ENCODE data around the gene ERMARD.
A peak's percentile ranks its signal among the peaks of the same experiment; 100 is the strongest.

The ERMARD gene

GRCh38 chr6:169800668-169801395 is 49.4 kb downstream of the ERMARD start:
- H3K27me3 ChIP-seq (ENCODE audit: control insufficient read depth in 2 of 2, insufficient read depth in 2 of 2, low read length in 2 of 2) = peaks cover 0 to 2% of the 10 kb centered on the region in 2 donors
- peak overlapping the region in 1 of 2 donors; percentile 15 for H3K9ac ChIP-seq (ENCODE audit: low read depth in 1 of 2, low read length in 2 of 2)

DNA sequence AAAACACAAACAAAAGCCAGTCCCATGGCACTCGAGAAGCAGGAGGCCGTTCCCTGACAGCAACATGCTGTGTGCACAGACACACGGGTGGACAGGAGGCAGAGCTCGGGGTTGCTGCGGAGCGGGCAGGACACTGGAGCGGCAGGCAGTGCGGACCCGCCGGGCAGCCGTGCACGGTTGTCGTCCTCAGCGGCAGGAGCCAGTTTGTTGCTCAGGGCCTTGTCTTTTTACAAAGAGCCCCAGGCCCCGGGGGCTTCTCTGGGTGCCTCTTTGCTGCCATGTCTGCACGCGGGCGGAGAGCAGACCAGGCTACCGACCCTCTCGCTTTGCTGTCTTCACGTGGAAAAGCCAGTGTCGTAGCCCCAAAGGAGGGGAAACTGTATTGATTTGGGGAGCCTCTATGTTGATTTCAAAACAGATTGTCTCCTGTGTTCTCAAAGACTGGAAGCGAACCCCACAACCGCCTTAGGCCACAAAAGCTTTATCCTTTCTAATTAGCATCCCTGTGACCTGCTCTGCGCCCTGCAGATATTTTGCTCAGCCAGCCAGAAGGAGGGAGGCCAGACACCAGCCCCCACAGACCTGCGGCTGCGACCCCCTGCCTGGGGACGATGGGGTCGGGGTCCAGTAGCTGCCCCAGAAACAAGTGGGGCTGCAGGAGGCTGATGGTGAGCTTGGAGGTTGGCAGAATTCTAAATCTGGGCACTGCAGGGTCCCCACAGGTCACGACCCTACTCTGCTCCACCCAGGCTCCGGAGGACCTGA is 50.2 kb downstream of the ERMARD start:
- peaks cover 0 to 2% of the 10 kb centered on the region in 2 donors for H3K27me3 ChIP-seq (ENCODE audit: control insufficient read depth in 2 of 2, insufficient read depth in 2 of 2, low read length in 2 of 2)
- no peak overlapping the region for H3K27ac ChIP-seq (ENCODE audit: low read depth in 2 of 2, low read length in 2 of 2)
- no peaks in the 10 kb centered on the region for H3K9me3 ChIP-seq (ENCODE audit: control insufficient read depth in 2 of 2, low read length in 2 of 2)
- peak overlapping the region in 1 of 2 donors; percentile 17 for H3K4me3 ChIP-seq (ENCODE audit: low read length in 2 of 2)
- H3K36me3 ChIP-seq (ENCODE audit: control insufficient read depth in 2 of 2, insufficient read depth in 2 of 2, low read length in 2 of 2) = no peaks in the 10 kb centered on the region
- H3K9ac ChIP-seq (ENCODE audit: low read depth in 1 of 2, low read length in 2 of 2) = no peak overlapping the region
- peaks cover 15 to 16% of the 10 kb centered on the region in 2 donors for H3K4me1 ChIP-seq (ENCODE audit: control insufficient read depth in 2 of 2, insufficient read depth in 2 of 2, low read length in 2 of 2)

More at GRCh38 chr6:169800668-169801395, 49.4 kb downstream of the ERMARD start:
- no peaks in the 10 kb centered on the region for H3K36me3 ChIP-seq (ENCODE audit: control insufficient read depth in 2 of 2, insufficient read depth in 2 of 2, low read length in 2 of 2)
- H3K27ac ChIP-seq (ENCODE audit: low read depth in 2 of 2, low read length in 2 of 2) = no peak overlapping the region
- peaks cover 15 to 16% of the 10 kb centered on the region in 2 donors for H3K4me1 ChIP-seq (ENCODE audit: control insufficient read depth in 2 of 2, insufficient read depth in 2 of 2, low read length in 2 of 2)
- H3K9me3 ChIP-seq (ENCODE audit: control insufficient read depth in 2 of 2, low read length in 2 of 2) = no peaks in the 10 kb centered on the region
- H3K4me3 ChIP-seq (ENCODE audit: low read length in 2 of 2) = peak overlapping the region in 1 of 2 donors; percentile 17

DNA sequence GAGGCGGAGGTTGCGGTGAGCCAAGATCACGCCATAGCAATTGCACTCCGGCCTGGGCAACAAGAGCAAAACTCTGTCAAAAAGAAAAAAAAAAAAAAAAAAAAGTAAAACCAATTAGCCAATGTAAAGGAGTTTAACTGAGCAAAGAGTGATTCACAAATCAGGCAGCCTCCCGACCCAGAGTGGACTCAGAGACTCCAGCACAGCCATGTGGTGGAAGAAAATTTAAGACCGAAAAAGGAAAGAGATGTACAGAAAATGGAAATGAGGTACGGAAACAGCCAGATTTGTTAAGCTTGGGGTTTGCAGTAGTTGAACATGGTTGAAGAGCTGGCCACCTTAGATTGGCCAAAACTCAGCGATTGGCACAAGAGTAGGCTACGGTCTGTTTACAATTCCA is 51.4 kb downstream of the ERMARD start:
- Histone ChIP-seq H3K9me3 (ENCODE audit: control insufficient read depth in 2 of 2, low read length in 2 of 2) (no peaks in the 10 kb centered on the region), H3K36me3 (ENCODE audit: control insufficient read depth in 2 of 2, insufficient read depth in 2 of 2, low read length in 2 of 2) (no peaks in the 10 kb centered on the region), H3K9ac (ENCODE audit: low read depth in 1 of 2, low read length in 2 of 2) (no peak overlapping the region), H3K4me1 (ENCODE audit: control insufficient read depth in 2 of 2, insufficient read depth in 2 of 2, low read length in 2 of 2) (peaks cover 15 to 16% of the 10 kb centered on the region in 2 donors), H3K4me3 (ENCODE audit: low read length in 2 of 2) (no peak overlapping the region), H3K27me3 (ENCODE audit: control insufficient read depth in 2 of 2, insufficient read depth in 2 of 2, low read length in 2 of 2) (peaks cover 0 to 2% of the 10 kb centered on the region in 2 donors), H3K27ac (ENCODE audit: low read depth in 2 of 2, low read length in 2 of 2) (no peak overlapping the region)

DNA sequence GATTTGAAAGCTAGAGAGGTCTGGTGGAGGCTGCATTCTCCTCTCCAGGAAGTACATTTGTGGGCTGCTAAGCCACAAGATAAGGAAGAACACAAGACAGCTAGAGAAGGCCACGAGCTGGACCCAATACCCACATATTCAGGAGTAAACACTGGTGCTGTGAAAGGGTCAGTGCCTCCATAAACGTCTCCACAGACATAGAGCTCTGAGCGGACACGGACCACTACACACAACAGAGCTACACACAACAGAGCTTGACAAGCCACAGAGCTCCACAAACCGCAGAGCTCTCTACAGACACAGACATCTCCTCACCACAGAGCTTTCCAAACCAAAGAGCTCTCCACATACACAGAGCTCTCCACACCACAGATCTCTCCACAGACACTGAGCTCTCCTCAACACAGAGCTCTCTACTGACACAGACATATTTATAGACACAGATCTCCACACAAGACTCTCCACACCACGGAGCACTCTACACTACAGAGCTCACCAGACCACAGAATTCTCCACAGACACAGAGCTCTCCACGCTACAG is 51.9 kb downstream of the ERMARD start:
- Histone ChIP-seq H3K27me3 (ENCODE audit: control insufficient read depth in 2 of 2, insufficient read depth in 2 of 2, low read length in 2 of 2) (peaks cover 0 to 2% of the 10 kb centered on the region in 2 donors), H3K9me3 (ENCODE audit: control insufficient read depth in 2 of 2, low read length in 2 of 2) (no peaks in the 10 kb centered on the region), H3K36me3 (ENCODE audit: control insufficient read depth in 2 of 2, insufficient read depth in 2 of 2, low read length in 2 of 2) (no peaks in the 10 kb centered on the region), H3K4me3 (ENCODE audit: low read length in 2 of 2) (no peak overlapping the region), H3K9ac (ENCODE audit: low read depth in 1 of 2, low read length in 2 of 2) (no peak overlapping the region), H3K4me1 (ENCODE audit: control insufficient read depth in 2 of 2, insufficient read depth in 2 of 2, low read length in 2 of 2) (peaks cover 15 to 16% of the 10 kb centered on the region in 2 donors), H3K27ac (ENCODE audit: low read depth in 2 of 2, low read length in 2 of 2) (no peak overlapping the region)

DNA sequence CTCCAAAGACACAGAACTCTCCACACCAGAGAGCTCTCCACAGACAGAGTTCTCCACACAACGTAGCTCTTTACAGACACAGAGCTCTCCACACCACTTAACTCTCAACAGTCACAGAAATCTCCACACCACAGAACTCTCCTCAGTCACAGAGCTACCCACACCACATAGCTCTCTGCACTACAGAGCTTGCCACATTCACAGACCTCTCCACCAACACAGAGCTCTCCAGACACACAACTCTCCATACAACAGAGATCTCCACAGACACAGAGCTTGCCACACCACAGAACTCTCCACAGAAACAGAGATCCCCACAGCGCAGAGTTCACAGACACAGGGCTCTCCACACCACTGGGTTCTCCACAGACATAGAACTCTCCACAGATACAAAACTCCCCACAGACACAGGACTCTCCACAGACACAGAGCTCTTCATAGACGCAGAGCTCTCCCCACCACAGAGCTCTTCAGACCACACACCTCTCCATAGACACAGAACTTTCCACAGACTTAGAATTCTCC is 52.5 kb downstream of the ERMARD start:
- peaks cover 15 to 16% of the 10 kb centered on the region in 2 donors for H3K4me1 ChIP-seq (ENCODE audit: control insufficient read depth in 2 of 2, insufficient read depth in 2 of 2, low read length in 2 of 2)
- H3K27me3 ChIP-seq (ENCODE audit: control insufficient read depth in 2 of 2, insufficient read depth in 2 of 2, low read length in 2 of 2) = peaks cover 0 to 2% of the 10 kb centered on the region in 2 donors
- no peak overlapping the region for H3K27ac ChIP-seq (ENCODE audit: low read depth in 2 of 2, low read length in 2 of 2)
- no peak overlapping the region for H3K9ac ChIP-seq (ENCODE audit: low read depth in 1 of 2, low read length in 2 of 2)
- H3K4me3 ChIP-seq (ENCODE audit: low read length in 2 of 2) = no peak overlapping the region
- no peaks in the 10 kb centered on the region for H3K9me3 ChIP-seq (ENCODE audit: control insufficient read depth in 2 of 2, low read length in 2 of 2)
- H3K36me3 ChIP-seq (ENCODE audit: control insufficient read depth in 2 of 2, insufficient read depth in 2 of 2, low read length in 2 of 2) = no peaks in the 10 kb centered on the region

- no peak overlapping the region for H3K4me3 ChIP-seq (ENCODE audit: low read length in 2 of 2)
- H3K36me3 ChIP-seq (ENCODE audit: control insufficient read depth in 2 of 2, insufficient read depth in 2 of 2, low read length in 2 of 2) = no peaks in the 10 kb centered on the region
- H3K4me1 ChIP-seq (ENCODE audit: control insufficient read depth in 2 of 2, insufficient read depth in 2 of 2, low read length in 2 of 2) = peaks cover 15 to 16% of the 10 kb centered on the region in 2 donors
- no peak overlapping the region for H3K27ac ChIP-seq (ENCODE audit: low read depth in 2 of 2, low read length in 2 of 2)
- H3K27me3 ChIP-seq (ENCODE audit: control insufficient read depth in 2 of 2, insufficient read depth in 2 of 2, low read length in 2 of 2) = peaks cover 0 to 2% of the 10 kb centered on the region in 2 donors
- H3K9me3 ChIP-seq (ENCODE audit: control insufficient read depth in 2 of 2, low read length in 2 of 2) = no peaks in the 10 kb centered on the region
- H3K9ac ChIP-seq (ENCODE audit: low read depth in 1 of 2, low read length in 2 of 2) = no peak overlapping the region
These were observed 53.0 kb downstream of the ERMARD start for GRCh38 chr6:169804427-169804826.

DNA sequence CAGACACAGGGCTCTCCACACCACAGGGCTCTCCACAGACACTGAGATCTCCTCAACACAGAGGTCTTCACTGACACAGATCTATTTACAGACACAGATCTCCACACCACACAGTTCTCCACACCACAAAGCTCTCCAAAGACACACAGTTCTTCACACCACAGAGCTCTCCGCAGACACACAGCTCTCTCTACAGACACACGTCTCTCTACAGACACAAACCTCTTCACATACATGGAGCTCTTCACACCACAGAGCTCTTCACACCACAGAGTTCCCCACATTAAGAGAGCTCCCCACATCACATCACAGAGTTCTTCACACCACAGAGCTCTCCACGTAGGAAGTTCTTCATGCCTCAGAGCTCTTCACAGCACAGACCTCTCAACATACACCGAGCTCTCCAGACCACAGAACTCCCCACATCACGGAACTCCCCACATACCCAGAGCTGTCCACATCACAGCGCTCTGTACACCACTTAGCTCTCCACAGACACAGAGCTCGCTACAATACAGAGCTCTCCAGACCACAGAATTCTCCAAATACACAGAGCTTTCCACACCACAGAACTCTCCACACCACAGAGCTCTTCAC is 53.9 kb downstream of the ERMARD start:
- no peaks in the 10 kb centered on the region for H3K9me3 ChIP-seq (ENCODE audit: control insufficient read depth in 2 of 2, low read length in 2 of 2)
- no peak overlapping the region for H3K9ac ChIP-seq (ENCODE audit: low read depth in 1 of 2, low read length in 2 of 2)
- H3K27ac ChIP-seq (ENCODE audit: low read depth in 2 of 2, low read length in 2 of 2) = no peak overlapping the region
- peaks cover 0 to 2% of the 10 kb centered on the region in 2 donors for H3K27me3 ChIP-seq (ENCODE audit: control insufficient read depth in 2 of 2, insufficient read depth in 2 of 2, low read length in 2 of 2)
- peaks cover 13 to 16% of the 10 kb centered on the region in 2 donors for H3K4me1 ChIP-seq (ENCODE audit: control insufficient read depth in 2 of 2, insufficient read depth in 2 of 2, low read length in 2 of 2)
- H3K4me3 ChIP-seq (ENCODE audit: low read length in 2 of 2) = no peak overlapping the region
- no peaks in the 10 kb centered on the region for H3K36me3 ChIP-seq (ENCODE audit: control insufficient read depth in 2 of 2, insufficient read depth in 2 of 2, low read length in 2 of 2)

DNA sequence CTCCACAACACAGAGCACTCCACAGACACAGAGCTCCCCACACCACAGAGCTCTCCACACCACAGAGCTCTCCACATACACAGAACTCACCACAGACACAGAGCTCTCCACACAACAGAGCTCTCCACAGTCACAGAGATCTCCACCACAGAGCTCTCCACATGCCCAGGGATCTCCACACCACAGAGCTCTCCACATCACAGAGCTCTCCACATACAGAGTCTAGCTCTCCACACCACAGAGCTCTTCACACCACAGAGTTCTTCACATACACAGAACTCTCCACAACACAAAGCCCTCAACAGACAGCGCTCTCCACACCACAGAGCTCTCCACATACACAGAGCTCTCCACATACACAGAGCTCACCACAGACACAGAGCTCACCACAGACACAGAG is 55.3 kb downstream of the ERMARD start:
- Histone ChIP-seq H3K4me3 (ENCODE audit: low read length in 2 of 2) (no peak overlapping the region), H3K27me3 (ENCODE audit: control insufficient read depth in 2 of 2, insufficient read depth in 2 of 2, low read length in 2 of 2) (peaks cover 0 to 2% of the 10 kb centered on the region in 2 donors), H3K27ac (ENCODE audit: low read depth in 2 of 2, low read length in 2 of 2) (no peak overlapping the region), H3K9me3 (ENCODE audit: control insufficient read depth in 2 of 2, low read length in 2 of 2) (no peaks in the 10 kb centered on the region), H3K36me3 (ENCODE audit: control insufficient read depth in 2 of 2, insufficient read depth in 2 of 2, low read length in 2 of 2) (no peaks in the 10 kb centered on the region), H3K4me1 (ENCODE audit: control insufficient read depth in 2 of 2, insufficient read depth in 2 of 2, low read length in 2 of 2) (peaks cover 0 to 3% of the 10 kb centered on the region in 2 donors), H3K9ac (ENCODE audit: low read depth in 1 of 2, low read length in 2 of 2) (no peak overlapping the region)

- Histone ChIP-seq H3K4me1 (ENCODE audit: control insufficient read depth in 2 of 2, insufficient read depth in 2 of 2, low read length in 2 of 2) (no peaks in the 10 kb centered on the region), H3K27me3 (ENCODE audit: control insufficient read depth in 2 of 2, insufficient read depth in 2 of 2, low read length in 2 of 2) (peaks cover 0 to 2% of the 10 kb centered on the region in 2 donors), H3K9ac (ENCODE audit: low read depth in 1 of 2, low read length in 2 of 2) (no peak overlapping the region), H3K9me3 (ENCODE audit: control insufficient read depth in 2 of 2, low read length in 2 of 2) (no peaks in the 10 kb centered on the region), H3K27ac (ENCODE audit: low read depth in 2 of 2, low read length in 2 of 2) (no peak overlapping the region), H3K4me3 (ENCODE audit: low read length in 2 of 2) (no peak overlapping the region), H3K36me3 (ENCODE audit: control insufficient read depth in 2 of 2, insufficient read depth in 2 of 2, low read length in 2 of 2) (no peaks in the 10 kb centered on the region)
These were observed 55.8 kb downstream of the ERMARD start for GRCh38 chr6:169807229-169807628.
